NCI-H1105 (cell line): Measurements from ENCODE around the gene SH3BGRL2.
A peak's percentile ranks its signal among the peaks of the same experiment; 100 is the strongest.

Experiments
- DNase-seq: peaks from one replicate; lab custom pipeline; 2025; lab: John Stamatoyannopoulos, UW

Gene SH3BGRL2

GRCh38 chr6:79630883-79631692, at the start of gene SH3BGRL2:
Gene SH3BGRL2, plus strand, starts transcription at chr6:79631329. Its CDS starts 133 bp downstream, at chr6:79631462.
- DNase-seq = peak; percentile 88

- no peak for DNase-seq
Observed at GRCh38 chr6:79584332-79584731, 46.8 kb upstream of the SH3BGRL2 start.

- no peak for DNase-seq
Observed at GRCh38 chr6:79586548-79586947, 44.6 kb upstream of the SH3BGRL2 start.

GRCh38 chr6:79589701-79590100, 41.4 kb upstream of the SH3BGRL2 start:
- DNase-seq = no peak

- DNase-seq = no peak
Observed at GRCh38 chr6:79597155-79597554, 34.0 kb upstream of the SH3BGRL2 start.

GRCh38 chr6:79598012-79598411, 33.1 kb upstream of the SH3BGRL2 start:
- no peak for DNase-seq

- DNase-seq = no peak
Observed at GRCh38 chr6:79599725-79600259, 31.3 kb upstream of the SH3BGRL2 start.

- DNase-seq = no peak
Observed at GRCh38 chr6:79600313-79600712, 30.8 kb upstream of the SH3BGRL2 start.

GRCh38 chr6:79600812-79601609, 30.1 kb upstream of the SH3BGRL2 start:
- DNase-seq = no peak

- DNase-seq = no peak
Observed at GRCh38 chr6:79602859-79603258, 28.3 kb upstream of the SH3BGRL2 start.

GRCh38 chr6:79604583-79605037, 26.5 kb upstream of the SH3BGRL2 start:
- no peak for DNase-seq

GRCh38 chr6:79605061-79605460, 26.1 kb upstream of the SH3BGRL2 start:
- no peak for DNase-seq

GRCh38 chr6:79605968-79606764, 25.0 kb upstream of the SH3BGRL2 start:
- DNase-seq = no peak

- no peak for DNase-seq
Observed at GRCh38 chr6:79607000-79607399, 24.1 kb upstream of the SH3BGRL2 start.

- DNase-seq = no peak
Observed at GRCh38 chr6:79608334-79609224, 22.6 kb upstream of the SH3BGRL2 start.

GRCh38 chr6:79609225-79609595, 21.9 kb upstream of the SH3BGRL2 start:
- DNase-seq = no peak

- DNase-seq = no peak
Observed at GRCh38 chr6:79610306-79611009, 20.7 kb upstream of the SH3BGRL2 start.

- no peak for DNase-seq
Observed at GRCh38 chr6:79612457-79612856, 18.7 kb upstream of the SH3BGRL2 start.

GRCh38 chr6:79612918-79613317, 18.2 kb upstream of the SH3BGRL2 start:
- no peak for DNase-seq

- DNase-seq = no peak
Observed at GRCh38 chr6:79613912-79614311, 17.2 kb upstream of the SH3BGRL2 start.
